HG02623 (cell line): ENCODE measurements around the gene SLC26A11.

Source experiments
- ATAC-seq: cut with Tn5 transposase; IDR thresholded peaks from one replicate; pipeline ENCODE4 v1.9.1; 2021; ENCODE audit warnings: moderate library complexity; ENCODE audit not compliant: unreplicated experiment

The SLC26A11 gene

DNA sequence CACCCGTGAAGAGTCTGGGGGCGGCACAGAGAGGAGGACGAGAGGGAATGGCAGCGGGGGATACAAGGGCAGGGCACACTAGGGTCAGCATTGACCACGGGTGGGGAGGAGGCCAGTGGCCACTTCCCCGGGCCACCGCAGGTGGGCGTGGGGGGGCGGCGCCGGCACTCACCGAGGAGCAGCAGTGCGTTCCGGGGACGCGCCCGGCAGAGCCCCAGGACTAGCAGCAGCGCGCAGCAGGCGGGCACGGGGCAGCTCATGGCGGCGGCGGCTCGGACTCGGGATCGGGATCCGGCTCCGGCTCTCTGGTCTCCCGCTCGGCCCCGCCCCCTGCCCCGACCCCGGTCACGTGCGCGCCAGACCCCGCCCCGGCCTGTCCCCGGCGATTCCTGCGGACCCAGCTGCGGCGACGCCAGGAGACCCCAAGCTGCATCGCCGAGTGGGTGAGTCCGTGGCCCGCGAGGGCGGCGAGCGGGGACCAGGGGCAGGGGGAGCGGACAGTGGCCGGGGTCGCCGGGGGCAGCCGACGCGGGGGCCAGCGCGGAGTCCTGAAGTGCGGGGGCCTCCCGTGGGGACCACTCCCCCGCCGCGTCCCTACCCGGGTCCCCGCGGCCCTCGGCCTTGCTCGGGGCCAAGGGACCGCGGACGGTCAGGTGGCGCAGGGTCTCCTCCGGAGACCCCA, at the start of gene SLC26A11, which contains the start of gene SGSH:
Gene SLC26A11 (plus strand): TSS at position 374 of the 682 bp plus-strand sequence. CDS start 1,134 bp downstream, outside the sequence.
Gene SGSH (minus strand): TSS at position 280 of the 682 bp plus-strand sequence. CDS start 20 bp downstream, at position 260.
- no peak for ATAC-seq

DNA sequence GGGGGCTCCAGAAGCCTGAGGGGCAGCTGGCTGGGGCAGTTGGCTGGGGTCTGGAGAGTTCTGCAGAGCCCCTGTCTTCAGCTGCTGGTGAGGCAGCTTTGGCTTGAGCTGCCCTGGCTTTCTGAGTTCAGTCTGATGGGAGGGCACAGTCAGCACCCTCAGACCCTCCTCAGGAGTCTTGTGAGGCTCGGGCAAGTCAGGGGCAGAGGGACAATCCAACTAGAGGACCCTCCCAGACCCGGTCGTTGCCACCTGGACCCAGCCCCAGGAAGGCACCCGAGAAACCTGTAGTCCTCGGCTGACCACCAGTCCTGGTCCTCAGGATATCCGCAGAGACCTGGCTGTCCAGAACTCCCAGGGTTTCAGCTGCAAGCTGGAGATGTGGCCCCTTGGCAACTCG, 48.5 kb upstream of the SLC26A11 start:
- no peak for ATAC-seq

DNA sequence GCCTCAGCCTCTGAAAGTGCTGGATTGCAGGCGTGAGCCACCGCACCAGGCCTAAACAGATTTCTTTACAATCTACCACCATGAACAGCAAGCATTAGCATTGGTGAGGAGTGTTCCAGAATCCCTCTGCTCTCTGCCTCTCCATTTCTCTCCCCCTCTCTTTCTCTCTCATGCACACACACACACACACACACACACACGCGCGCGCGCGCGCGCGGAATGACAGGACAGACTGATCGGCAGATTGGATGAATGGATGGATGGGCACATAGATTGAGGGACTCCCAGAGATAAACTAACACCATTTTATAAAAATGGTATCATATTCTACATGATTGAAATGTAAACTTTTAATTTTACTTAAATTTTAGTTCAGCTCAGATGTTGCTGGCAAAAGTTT, 47.1 kb upstream of the SLC26A11 start:
- no peak for ATAC-seq

DNA sequence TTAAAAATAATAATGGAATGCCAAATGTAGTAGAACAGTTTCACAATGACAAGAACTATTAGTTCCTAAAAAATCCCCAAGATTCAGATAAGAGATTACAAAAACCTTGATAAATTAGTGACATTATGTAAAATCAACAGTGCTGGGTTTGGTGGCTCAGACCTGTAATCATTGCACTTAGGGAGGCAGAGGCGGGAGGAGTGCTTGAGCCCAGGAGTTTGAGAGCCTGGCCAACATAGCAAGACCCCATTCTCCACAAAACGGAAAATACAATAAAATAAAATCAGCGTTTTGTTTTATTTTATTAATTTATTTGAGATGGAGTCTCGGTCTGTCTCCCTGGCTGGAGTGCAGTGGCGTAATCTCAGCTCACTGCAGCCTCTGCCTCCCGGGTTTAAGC, 46.3 kb upstream of the SLC26A11 start:
- no peak for ATAC-seq

DNA sequence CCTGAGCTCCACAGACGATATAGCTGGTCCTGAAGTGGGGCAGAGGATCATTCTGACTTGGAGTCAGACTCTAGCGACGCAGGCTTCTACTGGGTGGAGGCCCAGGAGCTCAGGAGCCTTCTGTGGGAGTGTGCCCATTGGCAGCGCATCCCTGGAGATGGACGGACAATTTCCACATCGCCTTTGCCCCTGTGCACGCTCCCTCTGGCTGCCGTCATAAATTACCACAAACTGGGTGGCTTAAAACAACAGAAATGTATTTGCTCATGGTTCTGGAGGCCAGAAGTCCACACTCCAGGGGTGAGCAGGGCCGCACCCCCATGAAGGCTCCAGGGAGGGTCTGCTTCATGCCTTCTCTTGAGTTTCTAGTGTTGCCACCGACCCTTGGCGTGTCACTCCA, 43.5 kb upstream of the SLC26A11 start:
- no peak for ATAC-seq

DNA sequence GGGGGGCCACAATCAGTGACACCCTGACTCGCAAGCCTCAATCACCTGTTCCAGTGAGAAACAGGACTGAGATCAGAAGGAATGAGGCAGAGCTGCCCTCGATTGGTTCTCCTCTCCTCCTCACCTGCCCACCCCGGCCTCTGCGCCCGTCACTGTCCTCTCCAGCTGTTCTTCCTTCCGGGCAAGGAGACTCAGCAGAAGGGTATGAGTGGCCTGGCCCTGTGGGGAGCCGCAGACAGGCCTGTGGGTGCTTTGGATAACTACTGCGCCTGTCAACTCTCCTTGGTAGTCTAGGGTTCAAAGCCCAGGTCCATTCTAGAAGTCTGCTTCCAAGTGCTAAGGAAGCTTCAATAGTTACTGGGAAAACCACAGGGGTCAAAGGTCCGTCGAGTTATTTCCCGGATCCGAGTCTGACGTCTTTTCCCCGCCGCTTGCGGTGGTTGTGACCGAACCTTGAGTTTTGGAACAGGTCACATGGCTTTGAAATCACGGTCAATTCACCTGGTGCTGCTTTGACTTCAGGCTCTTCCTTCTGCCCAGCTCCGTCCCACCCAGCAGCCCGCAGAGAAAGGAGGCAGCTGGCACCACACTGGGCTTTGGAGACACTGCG, 42.1 kb upstream of the SLC26A11 start:
- no peak for ATAC-seq

DNA sequence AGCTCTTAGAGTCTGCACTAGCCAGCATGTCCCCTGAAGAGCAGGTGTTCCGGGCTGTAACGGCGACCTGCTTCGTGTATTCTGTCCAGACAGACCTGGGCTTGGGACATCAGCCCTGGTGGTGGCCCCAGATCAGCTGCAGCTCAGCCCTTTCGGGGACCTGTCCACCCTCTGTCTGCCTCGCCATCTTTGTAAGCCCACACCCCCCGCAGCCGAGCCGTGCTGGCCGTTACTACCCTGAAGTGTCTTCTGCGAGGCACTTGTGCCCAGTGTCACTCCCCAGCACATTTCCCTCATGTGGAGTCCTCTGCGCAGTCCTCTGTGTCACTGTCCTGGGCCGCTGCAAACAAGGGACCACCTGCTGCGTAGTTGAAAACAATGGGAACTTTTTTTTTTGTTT, 40.0 kb upstream of the SLC26A11 start:
- ATAC-seq: no peak

DNA sequence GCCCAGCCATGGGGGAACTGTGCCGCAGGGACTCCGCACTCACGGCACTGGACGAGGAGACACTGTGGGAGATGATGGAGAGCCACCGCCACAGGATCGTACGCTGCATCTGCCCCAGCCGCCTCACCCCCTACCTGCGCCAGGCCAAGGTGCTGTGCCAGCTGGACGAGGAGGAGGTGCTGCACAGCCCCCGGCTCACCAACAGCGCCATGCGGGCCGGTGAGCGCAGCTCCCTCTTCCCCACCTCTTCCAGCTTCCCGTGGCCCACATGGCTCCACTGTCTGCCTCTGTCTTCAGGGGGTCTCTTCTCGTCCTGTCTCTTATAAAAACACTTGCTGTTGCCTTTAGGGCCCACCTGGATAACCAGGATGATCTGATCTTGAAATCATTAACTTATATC, 38.8 kb upstream of the SLC26A11 start:
- ATAC-seq: no peak

DNA sequence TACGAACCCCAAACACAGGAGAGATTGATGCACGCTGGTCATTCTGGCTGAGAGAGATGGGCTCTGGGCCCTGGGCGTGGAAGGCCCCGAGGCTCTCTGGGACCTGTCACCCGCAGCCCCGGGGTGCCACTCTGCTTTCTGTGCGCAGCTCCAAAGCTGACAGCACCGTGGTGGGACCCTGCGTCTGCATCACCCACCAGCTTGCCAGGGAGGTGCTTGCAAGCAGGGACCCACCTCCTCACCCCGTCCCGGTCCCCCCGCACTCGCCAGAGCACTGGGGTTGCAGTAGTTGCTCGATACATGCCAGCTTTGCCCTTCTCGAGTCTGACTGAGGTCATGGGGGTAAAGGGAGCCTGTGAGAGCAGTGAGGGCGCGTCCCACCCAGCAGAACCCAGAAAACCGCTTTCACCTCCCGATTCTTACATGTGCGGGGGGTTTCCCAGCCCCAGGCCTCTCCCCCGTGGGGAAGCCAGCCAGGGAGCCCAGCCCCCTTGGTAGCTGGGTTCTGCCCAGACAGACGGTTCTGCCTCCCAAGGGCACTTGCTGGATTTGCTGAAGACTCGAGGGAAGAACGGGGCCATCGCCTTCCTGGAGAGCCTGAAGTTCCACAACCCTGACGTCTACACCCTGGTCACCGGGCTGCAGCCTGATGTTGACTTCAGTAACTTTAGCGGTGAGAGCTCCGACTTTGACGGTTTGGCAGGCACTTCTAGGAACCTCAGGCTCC, 37.9 kb upstream of the SLC26A11 start:
- ATAC-seq: no peak

DNA sequence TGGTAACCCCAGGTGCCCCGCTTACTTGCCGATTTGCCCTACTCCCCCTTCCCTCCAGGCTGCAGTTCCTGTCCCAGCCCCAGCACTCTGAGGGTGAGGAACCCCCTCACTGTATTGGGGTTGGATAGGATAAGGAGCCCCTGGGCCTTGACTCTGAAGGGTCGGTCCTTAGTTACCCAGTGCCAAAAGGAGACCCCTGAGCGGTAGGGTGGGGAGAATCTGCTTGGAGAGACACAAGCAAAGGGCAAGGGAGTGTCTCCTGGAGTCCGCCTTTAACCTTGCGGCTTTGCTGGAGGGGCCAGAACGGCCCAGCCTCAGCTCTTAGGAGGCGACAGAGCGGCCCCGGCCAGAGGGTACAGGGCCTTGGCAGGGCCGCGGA, 37.4 kb upstream of the SLC26A11 start:
- no peak for ATAC-seq

DNA sequence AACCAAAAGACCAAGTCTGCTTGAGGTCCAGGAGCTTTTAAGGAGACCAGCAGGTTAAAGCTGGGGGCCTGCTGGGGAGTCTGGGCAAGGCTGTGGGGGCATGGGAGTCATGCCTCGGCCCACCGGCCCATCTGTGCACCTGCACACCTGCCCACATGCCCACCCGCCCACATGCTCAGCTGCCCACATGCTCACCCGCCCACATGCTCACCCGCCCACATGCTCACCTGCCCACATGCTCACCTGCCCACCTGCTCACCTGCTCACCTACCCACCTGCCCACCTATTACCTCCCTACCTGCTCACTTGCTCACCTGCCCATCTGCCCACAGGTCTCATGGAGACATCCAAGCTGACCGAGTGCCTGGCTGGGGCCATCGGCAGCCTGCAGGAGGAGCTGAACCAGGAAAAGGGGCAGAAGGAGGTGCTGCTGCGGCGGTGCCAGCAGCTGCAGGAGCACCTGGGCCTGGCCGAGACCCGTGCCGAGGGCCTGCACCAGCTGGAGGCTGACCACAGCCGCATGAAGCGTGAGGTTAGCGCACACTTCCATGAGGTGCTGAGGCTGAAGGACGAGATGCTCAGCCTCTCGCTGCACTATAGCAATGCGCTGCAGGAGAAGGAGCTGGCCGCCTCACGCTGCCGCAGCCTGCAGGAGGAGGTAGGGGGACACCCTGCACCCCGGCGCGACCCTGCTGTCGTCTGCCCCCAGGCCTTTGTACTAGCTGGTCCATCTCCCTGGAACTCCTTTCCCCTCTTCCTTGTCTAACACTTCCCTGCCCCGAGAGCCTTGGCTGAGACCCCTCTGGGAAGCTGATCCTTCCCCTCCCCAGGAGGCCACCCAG, 36.4 kb upstream of the SLC26A11 start:
- no peak for ATAC-seq

DNA sequence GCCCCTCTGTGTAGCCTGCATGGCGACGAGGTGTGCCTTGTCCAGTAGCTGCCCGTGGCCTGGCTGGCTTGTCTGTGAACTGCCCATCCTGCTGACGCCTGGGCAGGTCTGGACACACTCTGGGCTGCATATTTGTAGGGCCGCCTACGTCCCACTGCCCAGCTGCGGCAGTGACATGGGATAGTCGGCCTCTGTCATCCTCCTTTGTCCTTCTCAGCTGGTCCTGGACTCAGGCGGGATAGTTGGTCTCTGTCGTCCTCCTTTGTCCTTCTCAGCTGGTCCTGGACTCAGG, 35.9 kb upstream of the SLC26A11 start:
- no peak for ATAC-seq

DNA sequence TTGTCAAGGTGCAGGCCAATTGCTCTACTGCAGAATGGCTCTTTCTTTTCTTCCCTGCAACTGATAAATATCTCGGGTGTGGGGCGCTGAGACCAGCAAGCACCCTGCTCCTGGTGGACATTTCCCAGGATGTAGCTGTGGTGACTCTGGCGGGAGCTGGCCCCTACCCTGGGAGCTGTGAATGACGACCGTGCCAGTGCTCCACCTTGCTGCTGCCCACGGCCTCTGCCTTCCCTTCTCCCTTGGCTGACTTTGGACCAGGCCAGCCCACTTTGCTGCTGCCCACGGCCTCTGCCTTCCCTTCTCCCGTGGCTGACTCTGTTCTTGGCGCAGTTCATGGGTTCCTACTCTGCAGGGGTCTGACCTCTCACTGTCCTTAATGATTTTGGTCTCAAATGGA, 34.3 kb upstream of the SLC26A11 start:
- ATAC-seq: no peak

DNA sequence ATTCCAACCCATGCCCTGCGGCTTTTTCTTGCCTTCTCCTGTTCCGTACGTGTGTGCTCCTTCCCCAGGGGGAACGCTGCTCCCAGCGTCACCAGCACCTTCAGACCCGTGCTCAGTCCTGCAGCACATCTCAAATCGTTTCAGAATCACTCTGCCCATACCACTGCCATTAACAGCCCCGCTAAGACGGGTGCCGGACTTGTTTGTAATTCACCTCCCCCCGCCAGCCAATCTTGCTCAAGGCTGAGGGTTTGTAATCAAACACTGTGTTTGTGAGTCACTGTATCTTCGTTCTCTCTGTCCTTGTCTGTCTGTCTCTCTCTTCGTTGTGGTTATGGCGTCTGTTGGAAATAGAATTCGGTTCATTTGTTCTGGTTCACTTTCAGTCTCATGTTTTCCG, 33.1 kb upstream of the SLC26A11 start:
- no peak for ATAC-seq

DNA sequence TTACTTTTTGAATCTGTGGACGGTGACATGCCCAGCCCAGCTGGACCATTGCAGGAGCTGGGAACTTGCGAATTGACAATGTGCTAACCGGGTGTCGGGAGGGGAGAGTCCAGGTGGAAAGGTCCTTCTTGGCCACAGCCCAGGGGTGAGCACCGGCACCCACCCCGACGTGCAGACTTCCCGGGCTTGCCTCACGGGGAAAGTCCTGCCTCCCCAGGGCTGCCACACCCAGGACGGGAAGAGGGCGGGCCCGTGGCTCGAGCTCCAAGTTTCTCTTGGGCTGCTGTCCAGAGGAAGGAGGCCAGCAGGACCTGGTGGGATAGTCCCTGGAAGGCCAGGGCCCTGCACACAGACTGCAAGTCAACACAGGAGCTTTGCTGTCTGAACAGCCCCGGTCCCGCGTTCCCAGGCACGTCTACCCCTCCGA, 32.7 kb upstream of the SLC26A11 start:
- ATAC-seq: no peak

DNA sequence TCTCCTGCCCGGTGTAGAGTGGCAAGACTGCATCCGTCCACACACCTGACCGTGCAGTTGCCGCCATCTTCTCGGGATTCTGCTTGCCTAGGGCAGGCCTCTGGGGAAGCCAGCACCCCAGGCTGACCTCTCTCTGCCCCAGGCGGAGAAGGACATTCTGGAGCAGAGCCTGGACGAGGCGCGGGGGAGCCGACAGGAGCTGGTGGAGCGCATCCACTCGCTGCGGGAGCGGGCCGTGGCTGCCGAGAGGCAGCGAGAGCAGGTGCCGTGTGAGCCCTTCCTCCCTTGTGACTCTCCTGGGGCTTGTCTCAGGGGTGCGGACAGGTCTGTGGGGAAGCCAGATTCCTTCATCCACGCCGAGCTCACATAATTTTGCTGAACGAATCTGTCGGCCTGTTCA, 30.6 kb upstream of the SLC26A11 start:
- ATAC-seq: no peak

DNA sequence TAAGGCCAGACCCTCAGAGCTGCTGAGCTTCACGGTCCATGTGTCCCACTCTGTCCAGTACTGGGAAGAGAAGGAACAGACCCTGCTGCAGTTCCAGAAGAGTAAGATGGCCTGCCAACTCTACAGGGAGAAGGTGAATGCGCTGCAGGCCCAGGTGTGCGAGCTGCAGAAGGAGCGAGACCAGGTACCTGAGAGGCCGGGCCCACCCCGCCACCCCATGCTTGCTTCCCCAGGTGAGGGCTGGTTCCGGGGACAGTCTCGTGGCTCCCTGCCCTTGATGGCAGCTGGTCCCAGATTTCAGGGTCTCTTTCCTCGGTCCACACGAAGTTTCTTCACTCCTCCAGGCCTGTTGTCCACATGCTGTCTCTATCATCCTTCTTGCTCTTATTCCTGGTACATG, 29.5 kb upstream of the SLC26A11 start:
- no peak for ATAC-seq

DNA sequence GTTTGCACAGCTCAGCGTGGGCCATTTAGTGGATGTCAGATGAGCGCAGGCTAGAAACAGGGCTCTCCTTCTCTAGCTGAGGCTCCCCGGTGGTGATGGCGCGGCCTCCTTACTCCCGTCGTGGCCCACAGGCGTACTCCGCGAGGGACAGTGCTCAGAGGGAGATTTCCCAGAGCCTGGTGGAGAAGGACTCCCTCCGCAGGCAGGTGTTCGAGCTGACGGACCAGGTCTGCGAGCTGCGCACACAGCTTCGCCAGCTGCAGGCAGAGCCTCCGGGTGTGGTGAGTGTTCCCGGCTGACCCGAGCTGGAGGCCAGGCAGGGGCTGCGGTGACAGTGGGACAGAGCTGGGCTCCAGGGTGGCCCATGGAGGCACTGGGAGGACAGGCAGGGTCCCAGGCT, 29.0 kb upstream of the SLC26A11 start:
- no peak for ATAC-seq

DNA sequence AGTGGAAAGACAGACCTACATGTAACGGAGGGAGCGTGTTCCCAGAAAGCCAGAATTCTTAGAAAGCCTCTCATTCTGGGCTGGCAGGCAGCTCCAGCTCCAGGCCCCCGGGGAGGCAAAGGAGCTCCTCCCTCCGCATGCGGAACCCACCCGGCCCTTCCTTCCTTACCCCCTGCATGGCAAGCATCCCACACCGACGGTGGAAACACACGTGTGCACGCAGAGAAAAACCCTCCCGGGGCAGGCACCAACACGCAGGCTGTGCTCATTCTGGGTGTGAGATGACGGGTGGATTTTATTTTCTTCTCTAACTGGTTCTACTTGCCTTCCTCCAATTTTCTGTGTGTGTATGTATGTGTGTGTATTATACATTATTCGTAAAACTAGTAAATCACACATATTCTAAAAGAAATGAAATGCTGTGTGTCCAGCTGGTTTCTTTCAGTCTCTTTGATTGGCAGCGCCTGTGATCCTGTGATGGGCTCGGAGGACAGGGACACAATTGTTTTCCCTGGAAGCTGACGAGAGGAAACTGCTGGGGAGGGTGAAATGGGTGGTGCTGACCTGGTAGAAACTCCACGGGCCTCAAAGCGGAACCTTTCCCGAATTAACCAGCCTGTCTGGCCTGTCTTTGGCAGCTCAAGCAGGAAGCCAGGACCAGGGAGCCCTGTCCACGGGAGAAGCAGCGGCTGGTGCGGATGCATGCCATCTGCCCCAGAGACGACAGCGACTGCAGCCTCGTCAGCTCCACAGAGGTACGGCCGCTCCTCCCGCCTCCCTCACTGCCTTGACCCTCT, 28.2 kb upstream of the SLC26A11 start:
- no peak for ATAC-seq

DNA sequence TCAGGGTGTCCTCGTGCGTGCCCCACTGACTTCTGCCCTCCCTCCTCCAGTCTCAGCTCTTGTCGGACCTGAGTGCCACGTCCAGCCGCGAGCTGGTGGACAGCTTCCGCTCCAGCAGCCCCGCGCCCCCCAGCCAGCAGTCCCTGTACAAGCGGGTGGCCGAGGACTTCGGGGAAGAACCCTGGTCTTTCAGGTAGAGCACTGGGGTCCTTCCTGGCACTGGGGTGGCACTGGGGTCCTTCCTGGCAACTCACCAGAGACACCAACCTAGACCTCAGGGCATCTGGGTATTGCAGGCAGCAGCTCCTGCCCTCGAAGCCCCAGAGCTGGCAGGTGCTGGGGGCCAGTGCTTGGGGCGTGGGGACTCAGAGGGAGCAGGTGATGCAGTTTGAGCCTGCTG, 25.1 kb upstream of the SLC26A11 start:
- ATAC-seq: no peak
